GM10847 (cell line): ENCODE results near the gene CC2D1A.

Experiments
- POLR2A ChIP-seq: IDR thresholded peaks from 2 replicates; pipeline ENCODE4 v1.6.1; 2011; ENCODE audit not compliant: insufficient read length; ENCODE audit errors: extremely low read depth

The CC2D1A gene

GRCh38 chr19:13920940-13921747, 15.1 kb downstream of the CC2D1A start:
- TF ChIP-seq POLR2A = no peak

- TF ChIP-seq POLR2A = no peak
Observed at GRCh38 chr19:13923194-13923987, 17.4 kb downstream of the CC2D1A start.

DNA sequence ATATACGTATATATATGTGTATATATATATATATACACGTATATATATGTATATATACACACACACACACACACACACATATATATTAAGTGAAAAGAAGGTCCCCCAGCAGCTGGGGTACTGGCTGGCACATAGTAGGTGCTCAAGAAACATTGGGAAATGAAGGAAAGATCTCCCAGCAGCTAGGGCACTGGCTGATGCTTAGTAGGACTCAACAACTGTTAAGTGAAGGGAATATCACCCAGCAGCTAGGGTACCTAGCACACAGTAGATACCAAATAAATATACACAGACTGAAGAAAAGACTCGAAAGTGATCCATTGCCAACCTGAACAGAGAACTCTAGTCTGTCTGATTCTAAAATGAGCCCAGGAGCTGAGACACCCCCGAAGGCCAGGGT, 20.0 kb downstream of the CC2D1A start:
- TF ChIP-seq POLR2A = no peak

- TF ChIP-seq POLR2A = no peak
Observed at GRCh38 chr19:13926715-13927114, 20.7 kb downstream of the CC2D1A start.

- no peak for TF ChIP-seq POLR2A
Observed at GRCh38 chr19:13929340-13929739, 23.3 kb downstream of the CC2D1A start.

- TF ChIP-seq POLR2A = no peak
Observed at GRCh38 chr19:13929956-13930355, 24.0 kb downstream of the CC2D1A start.

- no peak for TF ChIP-seq POLR2A
Observed at GRCh38 chr19:13930402-13930801, 24.4 kb downstream of the CC2D1A start.

- no peak for TF ChIP-seq POLR2A
Observed at GRCh38 chr19:13931391-13932148, 25.6 kb downstream of the CC2D1A start.

DNA sequence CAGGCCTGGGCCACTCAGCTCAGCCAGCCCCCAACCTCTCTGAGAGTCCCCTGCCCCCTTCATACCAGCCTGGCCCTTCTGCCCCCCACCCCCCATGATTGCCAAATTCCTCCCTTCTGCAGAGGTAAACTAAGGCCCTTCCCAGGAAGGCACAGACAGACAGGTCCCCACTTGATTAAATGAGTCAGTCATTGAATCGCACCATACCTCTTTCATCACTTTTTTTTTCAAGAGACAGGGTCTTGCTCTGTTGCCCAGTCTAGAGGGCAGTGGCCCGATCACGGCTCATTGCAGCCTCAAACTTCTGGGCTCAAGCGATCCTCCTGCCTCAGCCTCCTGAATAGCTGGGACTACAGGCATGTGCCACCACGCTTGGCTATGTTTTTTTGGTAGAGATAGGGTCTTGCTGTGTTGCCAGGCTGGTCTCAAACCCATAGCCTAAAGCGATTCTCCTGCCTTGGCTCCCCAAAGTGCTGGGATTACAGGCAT, 26.2 kb downstream of the CC2D1A start:
- no peak for TF ChIP-seq POLR2A

- no peak for TF ChIP-seq POLR2A
Observed at GRCh38 chr19:13932911-13933393, 27.0 kb downstream of the CC2D1A start.

DNA sequence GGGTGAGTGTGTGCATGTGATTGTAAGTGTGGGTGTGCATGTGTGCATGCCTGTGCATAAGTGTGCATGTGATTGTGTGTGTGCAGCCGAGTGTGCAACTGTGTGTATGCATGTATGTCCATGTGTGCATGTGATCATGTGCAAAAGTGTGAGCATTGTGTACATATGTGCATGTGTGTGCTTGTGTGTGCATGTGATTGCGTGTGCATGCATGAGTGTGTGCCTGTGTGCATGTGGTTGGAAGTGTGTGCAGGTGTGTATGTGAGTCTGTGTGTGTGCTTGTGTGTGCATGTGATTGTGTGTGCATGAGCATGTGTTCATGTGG, 28.7 kb downstream of the CC2D1A start:
- TF ChIP-seq POLR2A = no peak

DNA sequence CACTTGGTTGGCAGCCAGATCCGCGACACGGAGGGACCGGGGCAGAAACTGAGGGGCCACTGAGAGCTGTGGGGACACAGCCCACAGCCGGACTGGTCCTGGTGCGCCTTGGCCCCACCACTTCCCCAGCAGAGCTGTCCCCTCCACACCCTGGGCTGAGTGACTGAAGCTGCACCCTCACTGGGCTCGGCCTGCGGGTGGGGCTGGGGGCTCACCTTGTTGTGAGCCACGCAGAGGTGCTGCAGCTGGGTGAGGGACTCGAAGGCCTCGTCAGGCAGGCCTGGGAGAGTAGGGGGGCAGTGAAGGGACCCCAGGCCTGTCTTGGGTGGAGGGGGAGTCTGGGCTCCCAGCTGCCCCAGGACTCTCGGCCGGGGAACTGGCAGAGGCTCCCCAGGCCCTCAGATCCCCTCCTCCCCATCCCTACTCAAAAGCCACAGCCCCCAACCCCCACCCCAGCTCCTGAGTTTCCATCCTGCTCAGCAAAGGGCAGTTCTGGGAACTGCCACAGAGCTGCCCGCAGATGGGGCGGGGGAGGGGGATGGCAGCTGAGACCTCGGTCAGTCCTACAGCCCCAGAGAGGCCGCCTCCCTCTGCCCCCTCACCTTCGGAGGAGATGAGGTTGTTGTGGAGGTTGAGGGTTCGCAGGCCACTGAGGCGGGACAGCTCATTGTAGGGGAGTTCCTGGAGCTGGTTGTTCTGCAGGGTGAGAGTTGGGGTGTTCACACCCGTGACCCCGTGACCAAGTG, 29.9 kb downstream of the CC2D1A start:
- TF ChIP-seq POLR2A = no peak

- TF ChIP-seq POLR2A = no peak
Observed at GRCh38 chr19:13937479-13938300, 31.7 kb downstream of the CC2D1A start.

- TF ChIP-seq POLR2A = no peak
Observed at GRCh38 chr19:13938301-13939064, 32.5 kb downstream of the CC2D1A start, which contains the start of gene PODNL1. TSS of gene PODNL1 (minus strand) at chr19:13938417. CDS start at chr19:13938181, 236 bp downstream.
